GM21723 (cell line): ENCODE measurements around the gene CPOX.

ENCODE experiments used
- ATAC-seq: cut with Tn5 transposase; IDR thresholded peaks from one replicate; pipeline ENCODE4 v1.9.1; 2021; ENCODE audit warnings: mild to moderate bottlenecking, moderate library complexity; ENCODE audit not compliant: unreplicated experiment

The CPOX gene

GRCh38 chr3:98596541-98597500 is 3.4 kb upstream of the CPOX start:
- ATAC-seq: no peak

- no peak for ATAC-seq
These were observed 2.7 kb upstream of the CPOX start for GRCh38 chr3:98596087-98596486.

GRCh38 chr3:98594628-98595324 is 1.4 kb upstream of the CPOX start:
- ATAC-seq: no peak

- ATAC-seq: no peak
These were observed 971 bp downstream of the CPOX start for GRCh38 chr3:98592345-98592935.

- ATAC-seq: no peak
These were observed 3.9 kb downstream of the CPOX start for GRCh38 chr3:98589331-98590036.

- ATAC-seq: no peak
These were observed 5.3 kb downstream of the CPOX start for GRCh38 chr3:98588065-98588464.

- no peak for ATAC-seq
These were observed 5.8 kb downstream of the CPOX start for GRCh38 chr3:98587654-98588053.

- no peak for ATAC-seq
These were observed 8.9 kb downstream of the CPOX start for GRCh38 chr3:98584547-98584946.

- ATAC-seq: no peak
These were observed 9.6 kb downstream of the CPOX start for GRCh38 chr3:98583766-98584165.

- no peak for ATAC-seq
These were observed 11.4 kb downstream of the CPOX start for GRCh38 chr3:98582042-98582441.

- no peak for ATAC-seq
These were observed 11.9 kb downstream of the CPOX start for GRCh38 chr3:98581474-98581873.

GRCh38 chr3:98580401-98581386 is 12.7 kb downstream of the CPOX start:
- ATAC-seq: no peak

GRCh38 chr3:98577178-98577895 is 16.1 kb downstream of the CPOX start:
- ATAC-seq: no peak

GRCh38 chr3:98574132-98574531 is 19.3 kb downstream of the CPOX start:
- no peak for ATAC-seq

- ATAC-seq: peak; percentile 72
These were observed 20.2 kb downstream of the CPOX start for GRCh38 chr3:98573181-98573728.

- no peak for ATAC-seq
These were observed 25.0 kb downstream of the CPOX start for GRCh38 chr3:98568402-98568801.

- no peak for ATAC-seq
These were observed 25.6 kb downstream of the CPOX start for GRCh38 chr3:98567666-98568270.

GRCh38 chr3:98565843-98566242 is 27.6 kb downstream of the CPOX start:
- no peak for ATAC-seq
